NB4 (cell line): Measurements from ENCODE around the gene PCDH12.

Experiments used
- DNase-seq: peaks from one replicate; pipeline ENCODE4 v3.0.0; 2010; ENCODE audit warnings: low read depth
- H3K4me3 ChIP-seq: one replicate; pipeline ENCODE4 v1.5.1; 2011; ENCODE audit warnings: mild to moderate bottlenecking, low read depth, low read length, moderate library complexity
- CTCF ChIP-seq: IDR thresholded peaks from one replicate; pipeline ENCODE4 v1.5.1; 2012; ENCODE audit warnings: low read depth, low read length
- MYC ChIP-seq: IDR thresholded peaks from 2 replicates; pipeline ENCODE4 v1.6.1; 2011; ENCODE audit warnings: low read depth, low read length
- POLR2A ChIP-seq: IDR thresholded peaks from 2 replicates; pipeline ENCODE4 v1.6.1; 2011; ENCODE audit warnings: mild to moderate bottlenecking; ENCODE audit not compliant: insufficient read length; ENCODE audit errors: extremely low read depth
- TF ChIP-seq, protein P1 (sequence below): IDR thresholded peaks from 2 replicates; pipeline ENCODE4 v1.6.1; 2011; ENCODE audit warnings: low read depth, low read length

PCDH12 gene

DNA sequence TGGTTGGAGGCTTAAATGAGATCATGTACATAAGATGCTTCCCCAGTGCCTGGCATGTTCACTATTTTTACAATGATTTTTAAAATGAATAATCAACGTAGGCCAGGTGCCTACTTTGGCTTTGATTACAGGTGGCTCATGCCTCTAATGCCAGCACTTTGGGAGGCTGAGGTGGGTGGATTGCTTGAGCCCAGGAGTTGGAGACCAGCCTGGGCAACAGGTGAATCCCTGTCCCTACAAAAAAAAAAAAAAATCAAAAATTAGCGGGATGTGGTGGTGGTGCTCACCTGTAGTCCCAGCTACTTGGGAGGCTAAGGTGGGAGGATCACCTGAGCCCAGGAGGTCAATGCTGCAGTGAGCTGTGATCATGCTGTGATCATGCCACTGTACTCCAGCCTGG is 9.2 kb downstream of the PCDH12 start:
- TF ChIP-seq CTCF (no peak), MYC (no peak), POLR2A (no peak)
- TF ChIP-seq, protein P1, sequence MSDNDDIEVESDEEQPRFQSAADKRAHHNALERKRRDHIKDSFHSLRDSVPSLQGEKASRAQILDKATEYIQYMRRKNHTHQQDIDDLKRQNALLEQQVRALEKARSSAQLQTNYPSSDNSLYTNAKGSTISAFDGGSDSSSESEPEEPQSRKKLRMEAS, result no peak
- no peak overlapping the region for H3K4me3 ChIP-seq
- no peak for DNase-seq

- DNase-seq, result no peak
- TF ChIP-seq, protein P1, result no peak
- TF ChIP-seq POLR2A, result no peak
- no peak for TF ChIP-seq MYC
- TF ChIP-seq CTCF, result no peak
- H3K4me3 ChIP-seq, result no peak overlapping the region
Measured at GRCh38 chr5:141947316-141947715, 10.7 kb downstream of the PCDH12 start.

GRCh38 chr5:141945511-141946051 is 12.4 kb downstream of the PCDH12 start:
- TF ChIP-seq CTCF, result no peak
- TF ChIP-seq, protein P1, result no peak
- TF ChIP-seq POLR2A, result no peak
- no peak for TF ChIP-seq MYC
- no peak for DNase-seq
- H3K4me3 ChIP-seq, result no peak overlapping the region

DNA sequence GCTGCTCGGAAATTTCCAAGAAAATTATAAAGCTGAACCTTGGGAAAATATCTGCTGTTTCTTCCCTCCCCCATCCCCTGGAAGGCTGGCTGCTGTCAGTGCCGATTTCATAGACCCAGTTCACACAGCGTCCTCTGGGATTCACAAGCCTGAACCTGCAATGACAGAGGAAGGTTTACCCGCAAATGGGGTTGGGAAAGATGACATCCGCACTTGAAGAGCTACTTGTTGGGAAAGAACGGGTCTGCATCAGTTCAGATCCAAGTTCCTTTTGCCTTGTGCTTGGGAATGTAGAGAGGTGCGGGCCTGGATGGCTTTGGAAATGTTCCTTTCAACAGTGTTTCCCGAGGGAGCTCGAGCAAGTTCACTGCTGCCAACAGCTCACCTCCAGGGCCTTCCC is 13.9 kb downstream of the PCDH12 start:
- DNase-seq, result no peak
- no peak for TF ChIP-seq MYC
- TF ChIP-seq, protein P1, result no peak
- TF ChIP-seq CTCF, result no peak
- no peak overlapping the region for H3K4me3 ChIP-seq

GRCh38 chr5:141942185-141942857 is 15.7 kb downstream of the PCDH12 start:
- TF ChIP-seq, protein P1, result no peak
- TF ChIP-seq CTCF, result no peak
- no peak for TF ChIP-seq MYC
- no peak for TF ChIP-seq POLR2A
- H3K4me3 ChIP-seq, result no peak overlapping the region
- DNase-seq, result no peak
